ENCODE measurements around the gene HAAO.
A peak's percentile ranks its signal among the peaks of the same experiment; 100 is the strongest.

HAAO gene

DNA sequence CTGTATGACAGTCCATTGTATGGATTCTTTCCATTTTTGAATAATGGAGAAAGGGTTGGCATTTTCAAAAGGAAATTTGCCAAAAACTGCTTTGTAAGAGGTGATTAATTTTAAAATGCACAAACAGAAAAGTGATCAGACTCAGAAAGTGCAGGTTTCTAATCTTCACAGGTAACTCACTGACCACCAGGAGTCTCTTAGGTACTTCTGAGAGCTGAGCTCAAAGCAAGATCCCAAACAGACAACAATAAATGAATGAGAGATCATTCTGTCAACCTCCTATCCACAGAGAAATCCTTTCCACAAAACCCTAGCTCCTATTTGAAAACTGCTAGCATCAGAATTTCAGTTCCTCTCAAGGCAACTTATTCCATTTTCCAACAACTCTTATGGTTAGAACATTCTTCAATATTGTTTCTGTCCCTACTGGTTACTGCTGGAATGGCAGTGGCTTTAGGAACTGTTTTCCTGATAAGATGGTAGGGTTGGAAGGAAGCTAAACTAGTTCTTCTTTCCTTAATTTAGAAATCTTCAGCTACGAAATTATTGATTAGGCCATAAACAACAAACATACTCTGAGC lies 20.6 kb upstream of the HAAO start:
- no peak for DNase-seq

DNA sequence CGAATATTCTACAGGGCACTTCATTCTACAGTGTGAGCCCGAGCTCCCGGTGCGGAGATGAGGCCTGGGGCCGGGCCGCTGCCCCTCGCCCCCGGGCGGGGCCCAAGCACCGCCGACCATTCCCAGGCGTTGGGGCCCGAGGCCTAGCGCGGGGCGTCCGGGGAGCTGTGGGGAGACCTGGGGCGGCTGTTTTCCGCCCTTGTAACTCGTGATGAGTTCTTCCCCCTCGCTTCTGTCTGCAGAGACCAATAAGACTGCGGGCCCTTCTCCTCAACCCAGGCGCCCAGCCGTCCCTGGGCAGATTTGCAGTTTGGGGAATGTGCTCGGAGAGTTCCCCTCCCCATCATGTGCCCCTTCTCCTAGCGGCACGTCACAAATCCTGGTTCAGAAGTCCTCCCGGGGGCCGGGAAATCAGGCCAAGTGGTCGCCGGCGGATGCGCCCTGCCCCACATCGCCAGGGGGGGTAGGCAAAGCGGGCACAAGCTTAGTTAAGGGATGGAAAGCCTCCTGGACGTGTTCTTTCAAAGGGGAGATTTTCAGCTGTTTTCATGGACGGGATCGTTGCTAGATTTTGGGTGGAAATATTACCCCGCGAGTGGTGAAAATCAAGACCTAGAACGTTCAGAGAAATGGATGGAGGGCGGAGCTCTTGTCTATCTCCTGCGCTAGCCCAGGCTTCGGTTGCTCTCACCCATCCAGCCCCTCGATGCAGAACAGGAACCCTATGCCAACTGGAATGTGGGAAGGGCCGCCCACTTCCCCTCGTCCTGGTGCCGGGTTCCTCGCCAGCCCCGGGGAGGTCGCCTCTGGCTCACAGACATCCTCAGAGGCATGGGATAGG lies 18.8 kb upstream of the HAAO start:
- peak in 3 of 4 experiments; percentile 26 to 49 (median 46) for DNase-seq

DNA sequence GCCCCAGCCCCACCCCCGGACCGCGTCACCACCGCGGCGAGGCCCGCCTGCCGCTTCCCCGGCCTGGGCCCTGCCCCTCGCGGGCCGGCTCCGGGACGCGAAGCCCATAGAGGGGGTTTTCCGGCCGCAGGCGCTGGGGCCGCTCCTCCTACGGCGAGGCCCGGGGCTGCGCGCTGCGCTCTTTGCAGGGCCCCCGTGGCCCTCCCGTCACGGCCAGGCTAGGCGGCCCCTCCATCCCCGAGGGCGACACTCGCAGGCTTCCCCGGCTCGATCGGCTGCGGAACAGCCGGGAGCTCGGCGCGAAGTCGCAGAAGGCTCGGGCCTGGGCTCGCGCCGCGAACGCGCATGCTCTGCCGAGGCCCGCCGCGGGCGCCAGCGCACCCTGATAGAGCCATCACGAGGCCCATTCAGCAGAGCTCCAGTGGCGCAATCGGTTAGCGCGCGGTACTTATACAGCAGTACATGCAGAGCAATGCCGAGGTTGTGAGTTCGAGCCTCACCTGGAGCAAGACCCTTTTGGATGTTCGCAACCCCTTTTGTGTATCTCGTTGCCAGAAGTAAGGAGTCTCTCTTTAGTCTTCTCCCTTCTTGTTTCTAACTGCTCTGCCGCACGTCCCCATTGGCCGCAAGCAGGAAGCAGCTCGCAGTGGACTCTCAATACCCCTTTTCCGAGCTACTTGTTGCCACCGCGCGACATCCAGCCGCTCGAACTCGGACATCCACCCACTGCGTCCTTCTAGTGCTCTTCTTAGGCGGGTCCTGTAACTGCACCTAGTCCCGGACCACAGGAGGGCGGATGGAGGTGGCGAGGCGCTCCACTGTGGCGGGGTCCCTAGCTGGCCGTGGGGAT lies 18.0 kb upstream of the HAAO start:
- peak; percentile 95 to 100 (median 98) for DNase-seq

DNA sequence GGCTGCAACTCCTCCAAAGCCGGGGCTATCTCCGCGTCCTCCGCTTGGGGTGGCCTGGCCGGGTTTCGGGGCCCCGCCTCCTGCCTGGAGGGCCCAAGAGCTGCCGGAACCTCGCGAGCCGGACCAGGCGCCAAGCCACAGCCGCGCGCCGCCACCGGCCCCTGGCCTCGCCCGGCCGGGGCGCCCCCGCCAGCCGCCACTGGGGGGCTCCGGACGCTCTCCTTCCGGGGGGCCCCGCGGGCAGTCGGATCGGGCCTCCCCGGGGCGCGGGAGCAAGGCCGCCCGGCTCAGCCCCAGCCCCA lies 17.4 kb upstream of the HAAO start:
- peak; percentile 43 to 67 (median 54) for DNase-seq

DNA sequence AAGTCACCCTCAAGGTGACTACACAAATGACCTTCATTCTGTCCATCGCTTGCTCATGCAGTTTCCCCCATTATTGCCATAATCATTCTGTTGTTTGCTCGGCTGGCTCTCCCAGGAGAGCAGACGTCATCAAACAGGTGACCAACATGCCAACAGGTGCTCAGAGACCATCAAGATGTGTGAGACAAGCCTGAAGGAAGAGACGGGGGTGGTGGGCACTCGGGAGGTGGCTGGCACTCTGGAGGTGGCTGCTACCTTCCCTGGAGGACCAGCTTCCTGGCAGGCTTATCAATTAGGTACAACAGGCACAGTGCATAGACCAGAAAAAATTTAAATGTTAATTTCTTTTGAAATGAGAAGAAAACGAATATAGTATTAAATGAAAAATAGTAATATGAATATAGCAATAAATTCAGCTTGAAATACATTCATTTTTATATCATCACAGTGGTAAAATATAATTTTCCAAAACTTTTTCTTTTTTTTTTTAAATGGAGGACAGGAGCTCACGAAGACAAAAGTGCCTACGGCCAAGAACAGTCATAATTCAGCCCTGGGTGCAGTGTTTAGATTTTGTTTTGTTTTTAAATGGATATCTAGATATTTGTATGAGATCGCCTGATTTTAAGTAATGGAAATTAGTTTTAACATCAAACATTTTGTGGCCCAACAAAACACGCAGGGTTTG lies 16.9 kb upstream of the HAAO start:
- DNase-seq = no peak

DNA sequence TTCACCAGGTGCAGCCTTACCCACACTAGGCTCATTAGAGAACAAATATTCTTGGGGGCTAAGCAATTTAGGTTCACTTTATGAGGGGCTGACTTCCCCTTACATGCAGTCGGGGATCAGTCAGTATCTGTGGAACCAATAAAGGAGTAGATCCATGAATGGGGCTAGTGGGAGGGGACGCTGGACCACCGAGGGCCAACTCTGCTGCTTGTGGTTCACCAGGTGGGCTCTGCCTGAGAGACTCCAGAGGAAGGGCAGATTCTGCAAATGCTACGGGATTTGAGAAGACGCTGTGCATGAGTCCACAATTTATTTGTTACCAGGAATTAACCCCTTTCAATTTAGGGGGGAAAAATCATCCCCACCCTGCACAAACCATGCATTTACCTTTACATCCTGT lies 15.9 kb upstream of the HAAO start:
- DNase-seq = no peak

DNA sequence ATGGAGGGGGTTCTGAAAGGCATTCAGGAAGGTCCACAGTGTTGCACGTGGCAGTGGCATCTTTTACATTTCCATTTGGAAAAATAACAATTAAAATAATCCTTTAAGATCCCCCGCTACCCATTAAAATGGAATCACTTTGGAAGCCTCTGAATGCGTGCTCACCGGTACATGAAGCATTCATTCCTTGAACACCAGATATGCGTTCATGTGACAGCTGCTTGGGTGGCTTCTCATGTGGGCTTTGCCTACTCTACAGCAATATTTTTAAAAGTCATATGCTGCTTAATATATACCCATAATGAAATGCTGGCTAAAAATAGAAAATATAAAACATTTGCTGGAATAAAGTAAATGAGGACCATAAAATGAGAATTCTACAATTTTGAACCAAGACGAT lies 14.4 kb upstream of the HAAO start:
- no peak for DNase-seq

DNA sequence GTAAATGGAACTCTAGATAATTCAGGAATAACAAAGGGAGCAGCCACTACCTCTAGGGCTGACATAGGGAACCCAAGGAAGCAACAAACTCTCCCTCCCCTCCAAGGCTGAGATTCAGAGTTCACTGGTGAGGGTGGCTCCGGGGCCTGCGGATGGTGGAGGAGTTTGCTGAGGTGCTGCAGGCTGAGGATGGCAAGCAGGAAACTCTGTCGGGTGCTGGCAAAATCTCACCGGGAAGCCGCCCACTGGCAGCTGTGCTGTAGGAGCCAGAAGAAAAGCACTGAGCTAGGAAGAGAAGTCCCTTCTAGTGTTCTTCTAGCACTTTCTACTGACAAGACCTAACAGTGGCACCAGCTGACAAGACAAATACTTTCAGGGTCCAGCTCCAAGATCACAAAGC lies 12.5 kb upstream of the HAAO start:
- no peak for DNase-seq

DNA sequence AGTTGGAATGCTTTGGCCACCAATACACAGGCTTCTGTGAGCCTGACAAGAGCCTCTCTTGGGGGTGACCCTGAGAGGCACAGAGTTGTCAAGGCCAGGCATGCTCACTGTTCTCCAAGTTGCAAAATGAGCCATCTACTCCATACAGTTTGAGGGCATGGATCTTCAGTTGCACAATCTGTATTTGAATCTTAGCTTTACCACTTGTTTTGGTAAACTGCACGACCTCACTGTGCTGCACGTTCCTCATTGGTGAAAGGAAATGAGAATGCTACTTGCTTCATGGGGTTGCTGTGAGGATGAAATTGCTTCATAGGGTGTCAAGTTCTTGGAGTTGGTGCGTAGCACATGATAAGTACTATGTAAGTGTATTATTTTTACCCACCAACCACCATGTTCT lies 12.0 kb upstream of the HAAO start:
- no peak for DNase-seq

DNA sequence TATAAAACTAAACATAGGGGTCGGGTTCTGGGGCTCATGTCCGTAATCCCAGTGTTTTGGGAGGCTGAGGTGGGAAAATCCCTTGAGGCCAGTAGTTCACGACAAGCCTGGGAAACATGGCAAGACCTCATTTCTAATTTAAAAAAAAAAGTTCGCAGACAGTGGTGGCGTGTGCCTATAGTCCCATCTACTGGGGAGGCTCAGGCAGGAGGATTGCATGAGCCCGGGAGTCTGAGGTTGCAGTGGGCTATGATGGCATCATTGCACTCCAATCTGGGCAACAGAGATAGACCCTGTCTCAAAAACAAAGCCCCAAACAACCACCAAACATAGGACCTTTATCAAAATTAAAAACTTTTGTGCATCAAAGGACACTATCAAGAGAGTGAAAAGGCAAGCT lies 9.8 kb upstream of the HAAO start:
- no peak for DNase-seq

DNA sequence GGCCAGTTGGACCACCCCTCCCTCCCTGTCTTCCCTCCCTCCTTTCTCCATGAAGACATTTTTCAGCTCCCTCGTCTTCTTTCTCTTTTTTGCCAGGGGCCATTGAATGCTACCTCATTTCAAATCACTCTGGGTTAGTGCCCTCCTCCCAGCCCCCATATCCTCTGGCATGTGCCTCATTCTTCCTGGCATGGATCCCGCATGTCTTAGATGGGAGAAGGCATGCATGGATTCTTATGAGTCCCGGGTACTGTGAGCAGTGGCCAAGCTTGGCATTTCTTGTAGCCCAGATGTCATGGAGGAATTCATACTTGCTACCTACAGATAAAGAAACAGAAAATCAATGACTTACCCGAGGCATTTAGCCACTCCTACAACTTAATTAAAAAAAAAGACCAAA lies 9.0 kb upstream of the HAAO start:
- DNase-seq = no peak

DNA sequence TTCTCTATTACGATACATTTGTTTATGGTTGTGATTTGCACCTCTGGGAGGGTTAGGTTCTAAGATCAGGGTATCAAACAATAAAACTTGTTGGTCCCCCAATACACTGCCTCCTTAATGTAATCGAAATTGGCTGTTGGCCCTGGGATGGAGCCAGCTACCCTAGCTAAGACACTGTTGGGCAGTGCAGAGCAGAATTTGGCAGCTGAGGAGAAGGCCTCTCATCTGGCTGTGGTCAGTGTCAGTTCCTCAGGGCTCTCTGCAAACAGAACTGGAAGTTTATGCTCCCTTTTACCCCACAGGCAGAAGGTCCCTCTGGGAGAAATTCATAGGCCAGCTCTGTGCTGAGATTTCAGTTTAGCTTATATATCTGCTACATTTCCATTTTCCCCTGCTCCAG lies 8.6 kb upstream of the HAAO start:
- DNase-seq = no peak

DNA sequence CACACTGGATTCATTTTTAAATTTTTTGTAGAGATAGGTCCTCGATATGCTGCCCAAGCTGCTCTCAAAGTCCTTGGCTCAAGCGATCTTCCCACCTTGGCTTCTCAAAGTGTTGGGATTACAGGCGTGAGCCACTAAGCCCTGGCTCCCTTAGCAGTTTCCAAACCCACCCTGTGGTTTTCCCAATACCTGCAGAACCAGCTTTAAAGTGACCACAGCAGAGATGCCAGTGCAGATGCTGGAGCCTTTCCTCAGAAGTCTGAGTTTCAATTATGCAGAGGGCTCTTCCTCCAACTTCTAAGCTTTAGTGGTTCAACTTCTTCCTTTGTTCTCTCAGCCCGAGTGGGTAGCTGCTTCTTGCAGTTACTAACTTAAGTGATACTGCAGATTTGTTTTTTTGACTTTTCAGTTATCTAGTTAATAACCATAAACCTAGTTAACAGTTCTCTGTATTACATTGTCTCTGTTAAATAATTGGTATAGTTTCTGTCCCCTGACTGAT lies 8.1 kb upstream of the HAAO start:
- DNase-seq = no peak

DNA sequence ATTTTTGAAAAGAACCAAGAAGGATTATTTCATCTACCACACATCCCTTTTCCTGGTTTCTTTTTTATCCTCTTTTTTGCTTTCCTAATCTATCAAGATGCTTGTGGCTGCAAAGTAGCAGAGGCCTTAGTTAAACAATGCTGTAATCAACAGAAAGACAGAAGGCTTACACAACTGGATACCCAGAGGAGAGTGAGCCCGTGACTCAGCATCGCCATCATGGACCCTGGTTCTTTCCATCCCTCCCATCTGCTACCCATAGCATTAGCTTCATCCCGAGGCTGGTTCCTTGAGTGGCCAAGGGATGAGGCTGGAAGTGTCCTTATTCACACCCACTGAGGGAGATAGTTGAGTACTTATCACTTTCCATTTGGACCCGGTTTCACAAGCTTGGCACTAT lies 7.5 kb upstream of the HAAO start:
- no peak for DNase-seq

DNA sequence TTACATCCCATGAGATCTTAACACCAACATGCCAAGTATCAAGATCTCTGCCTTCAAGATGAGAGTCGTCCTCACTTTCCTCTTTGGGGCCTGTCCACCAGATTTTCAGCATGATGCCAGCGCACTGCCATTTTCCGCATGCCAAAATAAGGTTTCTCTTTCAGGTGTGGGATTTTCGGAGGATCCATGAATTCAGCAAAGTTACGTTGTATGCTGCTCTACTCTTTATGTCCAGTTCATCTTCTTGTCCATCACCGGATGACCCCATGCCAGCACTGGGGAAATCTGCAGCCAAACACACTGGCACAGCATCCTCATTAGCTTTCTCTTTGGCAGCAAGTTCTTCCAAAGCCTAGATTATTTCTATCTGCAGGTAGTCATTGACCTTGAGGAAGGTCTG lies 4.9 kb upstream of the HAAO start:
- DNase-seq = no peak

DNA sequence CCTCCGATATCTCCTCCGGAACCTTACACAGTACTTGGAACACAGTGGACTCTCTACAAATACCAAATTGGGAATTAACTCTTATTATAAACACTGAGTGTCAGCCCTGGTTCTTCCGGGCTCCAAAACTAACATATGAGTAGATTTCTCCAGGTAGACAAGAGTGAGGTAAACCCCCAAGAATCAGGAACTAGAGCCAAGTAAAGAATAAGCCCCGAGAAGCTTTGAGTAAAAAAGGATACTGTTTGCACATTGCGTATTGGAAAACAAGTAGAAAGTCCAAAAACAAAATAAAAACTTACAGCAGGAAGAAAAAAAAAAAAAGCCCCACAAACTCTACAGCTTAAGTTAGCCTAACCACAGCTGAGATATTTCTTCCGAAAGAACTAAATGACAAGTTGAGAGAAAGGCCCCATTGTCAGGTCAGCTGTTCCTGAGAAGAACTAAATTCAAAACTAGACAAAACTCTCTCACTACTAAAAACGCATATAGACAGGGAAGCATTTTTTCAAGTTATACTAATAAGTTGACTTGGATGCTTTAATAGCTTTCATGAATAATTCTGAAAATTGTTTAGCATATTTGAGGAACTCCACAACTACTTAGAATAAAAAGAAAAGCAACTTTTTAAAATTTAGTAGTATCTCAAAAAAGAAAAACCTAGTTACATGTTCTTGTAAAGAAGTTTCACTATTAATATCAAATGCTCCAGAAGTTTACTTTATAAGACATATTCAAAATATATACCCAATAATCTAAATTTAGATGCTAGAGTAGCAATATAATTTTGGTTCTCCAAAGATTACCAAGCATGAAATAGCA lies 4.3 kb upstream of the HAAO start:
- DNase-seq = no peak

DNA sequence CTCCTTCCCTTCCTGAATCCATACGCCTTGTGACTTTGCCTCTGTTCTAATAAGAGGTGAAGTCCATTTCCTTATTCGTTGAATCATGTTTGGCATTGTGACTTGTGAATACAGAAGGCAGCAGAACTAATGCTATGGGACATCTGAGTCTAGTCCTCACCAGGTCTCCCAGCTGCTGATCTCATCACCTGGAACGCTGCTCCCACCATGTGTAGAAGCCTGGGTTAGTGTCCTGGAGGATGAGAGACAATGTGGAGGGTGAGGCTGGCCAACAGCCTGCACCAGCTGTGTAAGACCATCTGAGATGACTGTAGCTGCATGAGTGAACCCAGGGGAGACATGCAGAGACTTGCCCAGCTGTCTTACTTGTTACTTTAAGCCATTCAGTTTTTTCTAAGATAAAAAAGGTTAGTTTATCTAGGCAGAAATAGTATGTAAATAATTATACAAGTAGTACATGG lies 3.5 kb upstream of the HAAO start:
- DNase-seq = no peak

DNA sequence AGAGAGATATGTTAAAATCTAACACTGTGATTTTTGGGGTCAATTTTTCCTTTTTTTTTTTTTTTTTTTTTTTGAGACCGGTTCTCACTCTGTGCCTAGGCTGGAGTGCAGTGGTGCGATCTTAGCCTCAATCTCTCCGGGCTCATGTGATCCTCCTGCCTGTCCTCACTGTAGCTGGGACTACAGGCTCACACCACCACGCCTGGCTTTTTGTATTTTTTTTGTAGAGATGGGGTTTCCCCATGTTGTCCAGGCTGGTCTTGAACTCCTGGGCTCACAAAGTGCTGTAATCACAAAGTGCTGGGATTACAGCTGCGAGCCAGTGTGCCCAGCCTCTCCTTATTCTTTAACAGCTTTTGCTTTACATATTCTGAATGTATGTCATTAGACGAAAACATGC lies 2.9 kb upstream of the HAAO start:
- no peak for DNase-seq

DNA sequence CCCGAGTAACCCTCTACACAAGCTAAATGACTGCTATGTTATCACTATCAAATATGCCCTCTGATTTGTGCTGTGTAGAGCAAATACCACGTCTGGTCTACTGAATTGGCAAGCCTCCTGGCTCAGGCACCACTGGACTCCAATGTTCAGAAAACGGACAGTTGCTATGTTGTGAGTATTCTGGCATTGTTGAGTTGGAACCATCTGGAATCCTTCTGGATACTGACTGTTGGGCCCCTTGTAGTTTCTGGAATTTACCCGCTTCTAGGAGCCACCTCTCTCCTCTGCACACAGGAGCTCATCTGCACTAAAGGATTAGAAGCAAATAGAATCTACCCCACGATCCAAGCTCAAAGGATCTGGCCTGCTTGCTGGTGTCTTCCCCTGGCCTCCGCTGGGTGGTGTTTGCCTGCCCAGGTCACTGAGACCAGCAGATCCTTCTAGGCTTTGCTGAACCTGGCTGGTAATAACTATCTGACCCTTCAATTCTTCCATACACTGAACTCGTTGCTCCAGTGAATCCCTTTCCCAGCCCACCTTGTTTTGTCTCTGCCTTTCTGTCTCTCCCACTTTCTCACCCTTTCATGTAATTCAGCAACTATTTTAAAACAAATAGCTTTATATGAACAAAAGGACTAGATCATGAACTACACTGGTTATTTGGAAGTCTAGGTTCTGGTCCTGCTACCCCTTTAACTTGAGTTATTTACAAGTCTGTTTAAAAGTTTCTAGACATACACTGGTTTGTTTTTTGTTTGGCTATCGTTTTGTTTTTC lies 2.1 kb upstream of the HAAO start:
- no peak for DNase-seq

DNA sequence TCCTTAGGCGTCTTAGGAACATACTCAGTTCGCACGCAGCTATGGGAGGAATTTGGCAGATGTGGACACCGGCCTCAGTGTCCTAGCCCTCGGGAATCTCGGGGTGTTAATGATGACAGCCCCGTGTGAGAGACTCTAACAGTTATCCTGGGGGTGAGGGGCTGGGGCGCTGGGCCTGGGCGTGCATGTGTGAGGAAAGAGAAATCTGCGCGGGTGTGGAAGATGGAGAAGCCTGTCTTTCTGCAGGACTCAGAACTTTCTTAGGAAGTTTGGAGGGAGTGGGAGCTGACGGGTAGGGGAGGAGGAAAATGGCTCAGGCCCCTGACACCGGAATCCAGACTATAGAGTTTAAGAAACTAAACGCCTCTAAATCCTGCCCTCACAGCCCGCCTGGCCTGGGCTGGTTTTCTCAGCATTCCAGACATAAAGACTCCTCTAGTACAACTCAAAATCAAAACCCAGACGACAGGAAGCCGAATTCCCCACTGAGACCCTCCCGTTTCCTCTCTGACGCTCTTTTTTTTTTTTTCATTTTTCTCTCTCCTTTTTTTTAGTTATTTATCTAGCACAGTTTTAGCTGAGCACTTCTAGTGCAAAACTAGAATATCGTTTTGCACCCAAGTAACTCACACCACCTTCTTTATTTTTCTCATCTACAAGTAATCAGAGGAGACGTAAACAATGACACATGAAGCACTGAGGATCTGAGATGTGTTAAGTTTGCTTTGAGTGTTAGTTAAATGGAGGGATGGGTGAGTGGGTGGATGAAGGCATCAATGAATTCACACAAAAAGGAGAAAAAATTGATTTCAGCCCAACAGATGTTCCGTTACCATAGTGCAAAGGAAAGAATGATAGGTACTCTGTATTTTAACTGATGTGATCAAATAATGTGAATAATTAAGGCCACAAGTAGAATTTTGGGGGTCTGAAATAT lies 1.2 kb upstream of the HAAO start:
- DNase-seq = no peak
